Measurements from ENCODE around the gene ATF6.

Gene ATF6

GRCh38 chr1:161838362-161838761 lies 72.2 kb downstream of the ATF6 start:
- DNase-seq, result no peak

GRCh38 chr1:161838885-161839284 lies 72.8 kb downstream of the ATF6 start:
- DNase-seq, result no peak

- DNase-seq, result no peak
Measured at GRCh38 chr1:161839591-161839990, 73.5 kb downstream of the ATF6 start.

- DNase-seq, result no peak
Measured at GRCh38 chr1:161840363-161840762, 74.2 kb downstream of the ATF6 start.

- DNase-seq, result no peak
Measured at GRCh38 chr1:161843156-161843555, 77.0 kb downstream of the ATF6 start.

- no peak for DNase-seq
Measured at GRCh38 chr1:161844696-161845095, 78.6 kb downstream of the ATF6 start.

GRCh38 chr1:161848676-161849075 lies 82.6 kb downstream of the ATF6 start:
- DNase-seq, result no peak

- no peak for DNase-seq
Measured at GRCh38 chr1:161849518-161849917, 83.4 kb downstream of the ATF6 start.

GRCh38 chr1:161855260-161855659 lies 89.1 kb downstream of the ATF6 start:
- no peak for DNase-seq

GRCh38 chr1:161858271-161858670 lies 92.2 kb downstream of the ATF6 start:
- DNase-seq, result no peak

GRCh38 chr1:161863549-161863948 lies 97.4 kb downstream of the ATF6 start:
- no peak for DNase-seq

- DNase-seq, result no peak
Measured at GRCh38 chr1:161864577-161864976, 98.5 kb downstream of the ATF6 start.

- no peak for DNase-seq
Measured at GRCh38 chr1:161866241-161866640, 100.1 kb downstream of the ATF6 start.

- no peak for DNase-seq
Measured at GRCh38 chr1:161868832-161869231, 102.7 kb downstream of the ATF6 start.

GRCh38 chr1:161869291-161869690 lies 103.2 kb downstream of the ATF6 start:
- no peak for DNase-seq

- DNase-seq, result no peak
Measured at GRCh38 chr1:161872506-161872905, 106.4 kb downstream of the ATF6 start.

- no peak for DNase-seq
Measured at GRCh38 chr1:161879261-161879660, 113.1 kb downstream of the ATF6 start.

- DNase-seq, result no peak
Measured at GRCh38 chr1:161884475-161884874, 118.4 kb downstream of the ATF6 start.

GRCh38 chr1:161885003-161885402 lies 118.9 kb downstream of the ATF6 start:
- DNase-seq, result no peak

- DNase-seq, result no peak
Measured at GRCh38 chr1:161885759-161886158, 119.6 kb downstream of the ATF6 start.

GRCh38 chr1:161886589-161886988 lies 120.5 kb downstream of the ATF6 start:
- no peak for DNase-seq

- DNase-seq, result no peak
Measured at GRCh38 chr1:161887730-161888287, 121.7 kb downstream of the ATF6 start.

GRCh38 chr1:161890574-161890973 lies 124.5 kb downstream of the ATF6 start:
- DNase-seq, result no peak

GRCh38 chr1:161899091-161899490 lies 133.0 kb downstream of the ATF6 start:
- DNase-seq, result no peak

- no peak for DNase-seq
Measured at GRCh38 chr1:161900160-161900559, 134.0 kb downstream of the ATF6 start.

GRCh38 chr1:161902182-161902581 lies 136.1 kb downstream of the ATF6 start:
- no peak for DNase-seq

Data from hippocampal formation (tissue), 2 donors.